GM19438 (cell line): ENCODE results near the gene TRIP12.
"Not testable (repeated sequence)": the region's sequence is repeated elsewhere in the genome, so short reads cannot be mapped to it uniquely, and the experiment has no call there.

ENCODE experiments used
- ATAC-seq: cut with Tn5 transposase; IDR thresholded peaks from one replicate; pipeline ENCODE4 v1.9.1; 2021; ENCODE audit warnings: low read depth; ENCODE audit not compliant: unreplicated experiment

Gene TRIP12

DNA sequence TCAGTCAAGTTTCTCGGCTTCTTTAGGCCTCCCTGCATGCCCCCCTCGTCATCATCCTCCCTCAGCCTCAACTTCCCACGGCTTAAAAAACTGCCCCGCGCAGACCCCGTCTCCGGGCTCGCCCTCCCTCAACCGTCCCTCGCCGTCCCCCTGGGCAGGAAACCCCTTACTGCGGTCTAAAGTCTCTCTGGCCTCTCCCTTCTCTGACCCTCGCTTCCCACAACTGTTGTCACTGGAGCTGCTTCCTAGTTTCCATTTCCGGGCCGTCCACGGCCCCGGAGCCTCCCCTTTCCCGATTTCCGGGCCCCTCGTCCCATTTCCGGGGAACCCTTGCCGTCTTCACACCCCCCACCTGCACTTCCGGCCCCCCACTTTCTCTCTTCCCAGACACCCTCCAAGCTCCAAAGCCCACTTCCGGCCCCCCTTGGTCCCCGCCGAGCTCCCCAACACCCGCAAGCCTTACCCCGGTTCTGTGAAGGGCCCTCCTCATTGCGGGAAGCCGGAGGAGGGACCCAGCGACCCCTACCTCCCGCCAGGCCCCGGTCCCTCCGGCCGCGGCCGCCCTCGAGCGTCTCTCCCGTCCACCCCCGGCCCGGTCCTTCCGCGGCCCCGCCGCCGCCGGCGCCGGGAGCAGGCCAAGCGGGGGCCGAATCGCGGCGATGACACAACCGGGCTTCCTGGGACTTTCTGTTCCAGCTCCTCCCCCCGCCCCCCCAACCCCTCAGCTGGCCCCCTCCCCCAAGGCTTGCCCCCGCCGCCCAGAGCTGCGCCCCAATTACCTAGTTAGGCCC, 513 bp downstream of the TRIP12 start:
- peak; percentile 29 for ATAC-seq

- ATAC-seq: no peak
Measured at GRCh38 chr2:229920011-229920641, 1.7 kb downstream of the TRIP12 start.

GRCh38 chr2:229917793-229918192, 4.0 kb downstream of the TRIP12 start:
- no peak for ATAC-seq

DNA sequence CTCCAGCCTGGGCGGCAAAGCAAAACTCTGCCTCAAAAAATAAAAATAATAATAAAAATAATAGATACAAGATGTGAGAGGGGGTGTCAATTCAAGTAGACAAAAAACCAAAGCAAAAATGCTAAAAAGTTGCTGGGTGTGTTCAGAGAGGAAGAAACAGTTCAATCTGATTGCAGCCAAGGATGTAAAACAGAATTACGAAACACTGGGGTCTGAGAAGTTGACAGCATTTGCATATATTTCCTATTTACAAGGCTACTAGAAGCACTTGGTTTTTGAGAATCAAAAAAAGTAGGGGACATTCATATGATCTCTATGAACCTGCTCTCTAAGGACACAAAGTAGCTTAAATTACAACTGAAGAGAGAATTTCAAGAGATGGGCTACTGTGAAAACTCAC, 7.6 kb downstream of the TRIP12 start:
- ATAC-seq: no peak

- peak; percentile 62 for ATAC-seq
Measured at GRCh38 chr2:229910832-229911412, 10.9 kb downstream of the TRIP12 start.

DNA sequence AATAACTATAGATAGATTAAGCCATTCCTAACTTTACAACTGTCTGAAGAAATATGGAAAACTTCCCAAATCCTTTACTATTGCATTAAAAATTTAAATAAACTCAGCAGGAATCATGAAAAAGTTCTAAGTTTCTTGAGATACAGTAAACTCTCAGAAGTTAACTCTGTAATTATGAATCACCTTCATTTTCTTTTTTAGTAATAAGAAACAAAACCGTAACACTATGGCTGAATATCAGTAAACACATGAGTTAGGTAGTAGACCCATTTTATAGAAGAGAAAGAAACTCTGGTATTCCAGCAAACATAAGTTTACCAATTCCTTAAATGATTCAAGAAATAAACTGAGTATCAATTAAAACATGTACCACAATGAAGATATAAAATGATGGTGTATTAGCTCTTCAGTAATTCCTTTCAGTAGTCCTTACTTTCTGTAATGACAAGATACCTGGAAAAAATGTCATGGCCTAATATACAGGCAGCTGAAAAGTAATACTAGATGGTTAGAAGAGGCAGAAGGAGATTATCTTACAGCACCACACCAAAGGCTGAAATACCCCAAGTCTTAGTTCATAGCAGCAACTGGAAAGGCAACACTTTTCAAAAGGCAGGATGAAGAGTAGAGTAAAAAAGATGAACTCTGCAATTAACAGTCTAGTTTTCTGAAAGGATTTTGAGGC, 11.5 kb downstream of the TRIP12 start:
- no peak for ATAC-seq

DNA sequence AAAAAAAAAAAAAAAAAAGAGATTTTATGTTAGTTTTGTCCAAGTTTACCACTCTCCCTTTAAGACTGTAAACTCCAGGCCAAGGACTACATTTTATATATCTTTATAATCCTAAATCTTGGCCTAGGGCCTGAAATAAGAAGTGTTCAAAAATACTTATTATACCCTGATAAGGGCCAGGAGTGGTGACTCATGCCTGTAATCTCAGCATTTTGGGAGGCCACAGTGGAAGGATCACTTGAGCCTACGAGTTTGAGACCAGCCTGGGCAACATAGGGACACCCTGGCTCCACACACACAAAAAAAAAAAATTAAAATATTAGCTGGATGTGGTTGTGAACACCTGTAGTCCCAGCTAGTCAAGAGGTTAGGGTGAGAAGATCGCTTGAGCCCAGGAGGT, 12.7 kb downstream of the TRIP12 start:
- ATAC-seq: no peak

DNA sequence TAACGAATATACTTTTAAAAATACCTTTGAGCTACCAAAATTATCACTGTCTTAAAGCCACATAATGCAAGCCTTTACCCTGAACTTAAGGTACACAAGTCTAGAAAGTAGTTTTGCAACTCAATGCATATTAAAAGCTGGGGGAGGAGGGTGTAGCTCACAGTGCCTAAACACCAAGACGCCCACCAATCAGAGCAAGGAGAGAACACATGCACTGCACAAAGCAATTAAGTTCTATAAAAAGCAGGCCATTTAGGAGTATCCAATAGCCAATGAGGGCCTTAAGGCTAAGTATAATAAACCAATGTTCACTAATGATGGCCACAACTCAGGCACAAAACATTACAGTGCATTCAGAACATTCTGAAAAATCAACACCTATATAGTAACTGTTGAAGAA, 16.2 kb downstream of the TRIP12 start:
- ATAC-seq: no peak

DNA sequence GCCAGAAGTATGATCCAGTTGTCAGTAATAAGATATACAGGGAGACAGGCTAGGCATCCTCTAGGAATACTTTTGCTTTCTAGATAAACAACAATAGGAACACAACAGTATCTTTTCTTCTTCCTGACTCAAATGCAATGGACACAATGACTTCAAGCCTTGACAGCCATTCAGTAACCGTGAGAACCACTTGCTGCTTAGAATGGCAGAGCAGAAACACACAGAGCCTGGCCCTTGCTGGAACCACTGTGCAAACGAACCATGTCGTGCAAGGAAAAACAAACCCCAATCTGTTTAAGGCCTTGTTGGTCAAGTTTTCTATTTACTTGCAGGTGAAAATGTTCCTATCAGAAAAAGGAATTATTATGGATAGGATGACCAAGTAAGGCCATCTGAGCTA, 18.8 kb downstream of the TRIP12 start:
- no peak for ATAC-seq

DNA sequence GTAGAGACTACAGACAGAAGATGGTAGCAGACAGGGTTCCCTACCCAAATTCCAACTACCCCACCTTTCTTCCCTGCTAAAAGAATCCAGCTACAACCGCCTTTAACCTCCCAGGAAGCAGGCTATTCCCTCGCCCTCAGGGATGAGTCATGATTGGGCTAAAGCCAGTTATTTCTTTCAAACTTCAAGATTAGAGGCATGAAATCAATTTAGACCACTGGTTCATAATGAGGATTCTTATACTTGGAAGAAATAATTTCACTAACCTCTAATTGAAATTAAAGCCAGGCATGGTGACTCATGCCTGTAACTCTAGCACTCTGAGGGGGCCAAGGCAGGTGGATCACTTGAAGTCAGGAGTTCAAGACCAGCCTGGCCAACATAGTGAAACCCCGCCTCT, 20.0 kb downstream of the TRIP12 start:
- ATAC-seq: no peak

GRCh38 chr2:229900514-229900913, 21.3 kb downstream of the TRIP12 start:
- not testable (repeated sequence) for ATAC-seq

DNA sequence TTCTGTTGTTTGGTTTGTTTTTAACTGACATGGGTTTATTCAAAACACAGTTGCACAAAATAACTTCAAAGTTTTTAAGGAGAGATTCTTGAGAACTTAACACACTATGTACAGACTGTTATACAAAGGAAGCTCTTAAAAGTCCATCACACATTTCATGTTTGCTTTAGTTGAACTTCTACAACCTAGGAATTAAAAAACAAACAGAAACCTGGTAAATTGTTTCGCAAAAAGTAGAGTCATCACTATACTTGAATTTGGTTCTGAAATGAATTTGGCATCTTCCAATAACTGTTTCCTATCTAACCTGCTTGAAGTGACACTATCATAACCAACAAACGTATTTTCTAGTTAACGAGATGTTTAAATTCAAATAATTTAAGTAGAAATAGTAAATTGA, 21.8 kb downstream of the TRIP12 start:
- ATAC-seq: no peak

DNA sequence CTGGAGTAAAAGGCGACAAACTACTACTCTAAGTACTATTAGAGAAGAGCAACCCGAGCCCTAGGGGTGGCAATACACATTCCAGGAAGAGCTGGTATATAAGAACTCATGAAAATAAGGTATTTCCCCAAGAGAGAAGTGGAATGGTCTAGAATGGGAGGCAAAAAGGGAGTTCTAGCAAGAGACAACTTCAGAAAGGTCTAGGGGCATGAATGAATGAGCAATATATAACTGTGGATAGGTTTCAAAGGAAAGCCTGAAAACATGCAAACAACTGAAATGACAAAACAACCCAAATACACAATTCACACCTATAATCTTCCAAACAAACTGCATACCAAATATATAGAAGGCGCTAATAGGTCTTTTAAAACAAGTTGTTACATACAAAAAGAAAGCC, 22.2 kb downstream of the TRIP12 start:
- ATAC-seq: no peak

- ATAC-seq: no peak
Measured at GRCh38 chr2:229896857-229897256, 25.0 kb downstream of the TRIP12 start.

DNA sequence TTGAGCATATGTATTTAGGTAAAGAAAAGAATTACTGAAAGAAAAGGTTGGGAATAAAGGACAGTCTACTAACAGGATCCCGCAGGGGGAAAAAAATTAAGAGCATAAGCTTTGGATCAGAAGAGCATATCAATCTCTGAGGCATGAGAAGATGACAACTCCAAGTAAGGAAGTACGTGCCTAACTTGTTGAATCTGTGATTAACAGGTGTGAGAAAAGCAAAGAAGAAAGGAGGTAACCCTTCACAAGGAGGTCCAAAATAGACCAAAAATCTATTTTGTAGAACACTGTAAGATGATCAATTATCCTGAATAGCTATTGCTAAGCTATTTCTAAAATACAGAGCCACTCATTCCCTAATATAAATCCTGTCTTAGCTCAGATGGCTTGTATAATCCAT, 32.8 kb downstream of the TRIP12 start:
- no peak for ATAC-seq

DNA sequence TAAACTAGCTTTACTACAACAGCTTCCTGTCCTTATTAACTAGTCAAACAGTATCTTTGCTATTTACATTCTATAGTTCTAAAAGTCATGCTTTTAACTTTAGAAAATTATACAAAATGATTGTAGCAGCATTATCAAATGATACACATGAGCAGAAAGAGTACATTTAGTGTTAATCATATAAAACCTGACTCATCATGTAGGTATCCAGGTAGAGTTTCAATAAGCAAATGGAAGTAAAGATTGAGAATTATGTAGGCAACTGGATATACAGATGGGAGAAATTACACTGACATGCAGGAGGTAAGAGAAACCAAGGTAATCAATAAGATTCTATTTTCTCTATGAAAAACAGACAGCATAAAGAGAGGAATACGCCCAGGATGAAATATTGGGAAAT, 33.8 kb downstream of the TRIP12 start:
- no peak for ATAC-seq

GRCh38 chr2:229887441-229887840, 34.4 kb downstream of the TRIP12 start:
- ATAC-seq: no peak

DNA sequence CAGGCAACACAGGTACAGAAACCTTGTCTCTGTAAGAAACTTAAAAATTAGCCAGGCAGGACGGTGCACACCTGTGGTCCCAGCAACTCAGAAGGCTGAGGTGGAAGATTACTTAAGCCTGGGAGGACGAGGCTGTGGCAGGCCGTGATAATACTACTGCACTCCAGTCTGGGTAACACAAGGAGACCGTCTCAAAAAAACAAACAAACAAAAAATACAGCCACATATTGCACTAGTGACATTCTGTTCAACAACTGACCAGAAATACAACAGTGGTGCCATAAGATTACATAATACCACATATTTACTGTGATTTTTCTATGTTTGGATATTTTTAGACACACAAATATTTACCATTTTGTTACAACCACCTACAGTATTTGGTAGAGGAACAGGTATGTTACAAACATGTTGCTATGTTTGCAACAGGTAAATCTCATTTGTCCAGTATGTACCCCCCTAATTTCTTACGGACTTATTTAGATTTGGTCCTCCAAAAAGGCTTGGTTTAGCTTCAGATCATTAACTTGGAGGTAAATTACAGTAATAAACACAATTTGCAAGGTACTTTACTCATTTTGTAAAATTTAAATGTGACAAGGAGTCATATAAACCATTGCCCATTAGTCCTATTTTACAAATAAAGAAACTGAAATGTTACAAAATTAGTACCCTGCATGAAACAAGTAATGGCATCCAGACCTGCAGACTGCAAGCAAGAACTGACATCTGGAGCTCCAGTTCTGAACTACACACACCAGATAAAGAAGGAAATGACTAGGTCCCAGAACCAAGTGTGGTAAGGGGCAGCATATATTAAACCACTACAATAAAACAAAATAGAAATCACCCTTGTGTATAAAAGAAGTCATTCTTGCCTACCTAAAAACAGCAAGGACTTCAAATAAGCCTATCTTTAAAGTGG, 36.8 kb downstream of the TRIP12 start:
- ATAC-seq: peak; percentile 54

GRCh38 chr2:229882583-229882982, 39.2 kb downstream of the TRIP12 start:
- ATAC-seq: no peak

DNA sequence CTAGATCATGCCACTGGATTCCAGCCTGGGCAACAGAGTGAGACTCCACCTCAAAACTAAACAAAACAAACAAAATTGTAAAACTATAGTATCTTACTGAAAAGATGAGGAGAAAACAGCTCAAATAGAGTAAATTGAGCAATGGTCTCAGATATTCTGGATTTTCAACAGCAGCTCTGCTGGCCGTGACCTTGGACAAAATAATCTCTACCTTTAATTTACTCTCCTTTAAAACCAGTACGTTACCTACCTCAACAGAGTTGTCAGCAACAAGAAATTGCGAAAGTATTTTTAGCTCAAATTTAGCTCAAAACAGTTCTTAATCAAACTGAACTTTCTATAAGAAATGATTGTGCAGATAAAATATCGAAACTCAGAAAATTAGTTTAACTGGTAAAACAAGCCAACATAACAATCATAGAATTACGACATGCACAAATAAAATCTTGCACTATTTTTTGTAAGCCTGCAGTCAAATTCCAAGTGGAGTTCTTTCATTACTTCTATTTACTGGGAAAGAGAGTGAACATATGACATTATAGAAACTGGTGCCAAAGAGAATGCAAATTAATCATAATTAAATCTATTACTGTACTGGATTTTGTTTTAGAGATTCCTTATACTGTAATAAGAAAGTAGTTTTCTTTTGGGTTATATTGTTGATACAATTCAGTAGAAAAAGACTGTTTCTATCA, 40.8 kb downstream of the TRIP12 start:
- no peak for ATAC-seq
